Peyer's patch (tissue), 4 donors: ENCODE results near the gene EXOC4. TPM values are rescaled to one million over a fixed set of nuclear protein-coding genes. Genes with fewer than 3 reads are reported as not detected.

Experiments used
- DNase-seq, 3 donors: peaks; one replicate each; pipeline ENCODE4 v3.0.0-alpha.2; 2017 to 2019
- H3K27ac ChIP-seq, 4 donors: fragments of 200-600 bp; sonication (generic); one replicate each; pipeline ENCODE4 v1.5.1; 2016 to 2019
- H3K27me3 ChIP-seq, 2 donors: fragments of 200-600 bp; sonication (generic); one replicate each; pipeline ENCODE4 v1.5.1; 2019
- H3K36me3 ChIP-seq, 3 donors: fragments of 200-600 bp; sonication (generic); one replicate each; pipeline ENCODE4 v1.5.1; 2016 to 2019
- H3K4me1 ChIP-seq, 4 donors: fragments of 200-600 bp; sonication (generic); one replicate each; pipeline ENCODE4 v1.5.1; 2016 to 2019
- H3K4me3 ChIP-seq, 4 donors: fragments of 200-600 bp; sonication (generic); 1 replicate in 3 of 4; 2 replicates in 1 of 4; pipeline ENCODE4 v1.5.1; 2016 to 2019; ENCODE audit warnings: mild to moderate bottlenecking in 1 of 4
- H3K9me3 ChIP-seq, 4 donors: fragments of 200-600 bp; sonication (generic); one replicate each; pipeline ENCODE4 v1.5.1; 2016 to 2019; ENCODE audit warnings: mild to moderate bottlenecking in 1 of 4
- POLR2A ChIP-seq, 2 donors: fragments of 450-650 bp; IDR thresholded peaks; one replicate each; pipeline ENCODE4 v1.5.1; 2017; ENCODE audit warnings: antibody characterized with exemption in 2 of 2, mild to moderate bottlenecking in 2 of 2, moderate library complexity in 2 of 2
- total RNA-seq, 4 donors: library from RNA; depleted of rRNA; stranded (reverse); fragments of >200 nt; gene quantifications; one replicate each; pipeline ENCODE4 v1.1.0, GENCODE V29; 2016
- TF ChIP-seq, protein P1 (sequence below), 6 experiments: fragments of 450-650 bp in 4 of 6; fragments of 200-600 bp in 2 of 6; sonication (generic) in 1 of 6; IDR thresholded peaks; one replicate each; pipeline ENCODE4 v1.5.1; 2017 to 2019; ENCODE audit warnings: antibody characterized with exemption in 6 of 6, mild to moderate bottlenecking in 3 of 6, moderate library complexity in 1 of 6

Gene EXOC4
- total RNA-seq, 4 donors from 2014 or later = 128 to 502 (median 141) TPM

DNA sequence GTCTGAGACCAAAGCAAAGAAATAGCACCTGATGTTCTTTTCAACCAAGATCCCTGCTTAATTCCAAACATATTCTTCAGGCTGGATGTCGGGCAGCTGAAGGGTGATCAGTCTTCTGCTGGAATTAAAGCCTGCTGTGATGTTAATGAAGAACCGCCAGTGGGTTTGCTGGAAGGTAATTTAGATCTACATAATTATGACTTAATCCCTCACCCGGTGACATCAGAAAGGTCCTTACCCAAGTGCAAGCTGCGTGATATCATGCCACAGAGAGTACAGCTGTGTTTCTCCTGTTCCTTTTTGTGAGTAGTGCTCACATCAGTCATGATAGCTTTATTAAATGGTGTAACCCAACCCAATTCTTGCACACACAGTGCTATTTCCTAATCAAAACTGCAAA lies 845.2 kb downstream of the EXOC4 start:
- Histone ChIP-seq H3K27ac (no peak overlapping the region), H3K36me3 (no peaks in the 10 kb centered on the region), H3K4me1 (no peaks in the 10 kb centered on the region), H3K9me3 (no peaks in the 10 kb centered on the region), H3K4me3 (no peak overlapping the region), H3K27me3 (no peaks in the 10 kb centered on the region)
- DNase-seq = no peak
- TF ChIP-seq, protein P1, sequence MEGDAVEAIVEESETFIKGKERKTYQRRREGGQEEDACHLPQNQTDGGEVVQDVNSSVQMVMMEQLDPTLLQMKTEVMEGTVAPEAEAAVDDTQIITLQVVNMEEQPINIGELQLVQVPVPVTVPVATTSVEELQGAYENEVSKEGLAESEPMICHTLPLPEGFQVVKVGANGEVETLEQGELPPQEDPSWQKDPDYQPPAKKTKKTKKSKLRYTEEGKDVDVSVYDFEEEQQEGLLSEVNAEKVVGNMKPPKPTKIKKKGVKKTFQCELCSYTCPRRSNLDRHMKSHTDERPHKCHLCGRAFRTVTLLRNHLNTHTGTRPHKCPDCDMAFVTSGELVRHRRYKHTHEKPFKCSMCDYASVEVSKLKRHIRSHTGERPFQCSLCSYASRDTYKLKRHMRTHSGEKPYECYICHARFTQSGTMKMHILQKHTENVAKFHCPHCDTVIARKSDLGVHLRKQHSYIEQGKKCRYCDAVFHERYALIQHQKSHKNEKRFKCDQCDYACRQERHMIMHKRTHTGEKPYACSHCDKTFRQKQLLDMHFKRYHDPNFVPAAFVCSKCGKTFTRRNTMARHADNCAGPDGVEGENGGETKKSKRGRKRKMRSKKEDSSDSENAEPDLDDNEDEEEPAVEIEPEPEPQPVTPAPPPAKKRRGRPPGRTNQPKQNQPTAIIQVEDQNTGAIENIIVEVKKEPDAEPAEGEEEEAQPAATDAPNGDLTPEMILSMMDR (IDR thresholded peaks at IDR 0.05) = no peak
- TF ChIP-seq POLR2A (IDR thresholded peaks at IDR 0.05) = no peak

DNA sequence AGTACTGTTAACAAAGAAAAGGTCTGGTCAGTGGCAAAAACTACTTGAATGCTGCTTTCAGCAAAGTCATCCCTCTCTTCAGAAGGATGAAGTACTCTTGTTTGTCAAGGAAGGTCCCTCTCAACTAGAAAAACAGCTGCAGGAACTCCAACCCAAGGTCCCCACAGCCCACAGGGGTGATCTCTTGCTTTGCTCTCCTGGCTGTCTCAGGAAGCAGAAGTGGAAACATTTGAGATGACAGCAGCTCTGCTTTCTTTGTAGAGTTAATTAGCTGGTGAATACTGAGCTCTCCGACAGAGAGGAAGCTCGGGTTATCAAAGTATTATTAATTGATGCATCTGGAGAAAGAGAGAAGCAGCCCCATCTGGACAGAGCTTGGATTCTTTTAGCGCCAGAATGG lies 848.8 kb downstream of the EXOC4 start:
- no peak for DNase-seq
- TF ChIP-seq, protein P1 (IDR thresholded peaks at IDR 0.05) = no peak
- no peak for TF ChIP-seq POLR2A (IDR thresholded peaks at IDR 0.05)
- no peaks in the 10 kb centered on the region for H3K4me1 ChIP-seq

DNA sequence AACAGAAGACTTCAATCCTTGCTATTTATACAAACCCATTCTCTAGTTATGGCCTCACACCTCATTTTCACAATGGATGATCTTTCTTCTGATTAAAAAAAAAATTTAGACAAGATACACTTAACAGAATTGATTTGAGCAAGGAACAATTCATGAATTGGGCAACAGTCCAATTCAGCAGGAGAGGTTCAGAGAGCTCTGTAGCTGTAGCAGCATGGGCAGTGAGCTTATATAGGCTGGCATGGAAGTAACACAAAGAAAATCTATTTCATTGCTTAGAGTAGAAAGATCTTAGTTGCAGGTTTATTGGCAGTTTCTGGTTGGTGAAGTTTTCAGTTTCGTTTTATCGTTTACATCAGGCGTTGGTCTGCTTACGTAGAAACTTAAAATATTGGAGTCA lies 851.3 kb downstream of the EXOC4 start:
- H3K27ac ChIP-seq = no peak overlapping the region
- H3K4me1 ChIP-seq = no peaks in the 10 kb centered on the region
- H3K9me3 ChIP-seq = no peaks in the 10 kb centered on the region
- H3K36me3 ChIP-seq = no peaks in the 10 kb centered on the region
- TF ChIP-seq POLR2A (IDR thresholded peaks at IDR 0.05) = no peak
- TF ChIP-seq, protein P1 (IDR thresholded peaks at IDR 0.05) = no peak
- H3K27me3 ChIP-seq = no peaks in the 10 kb centered on the region
- H3K4me3 ChIP-seq = no peak overlapping the region
- DNase-seq = no peak

More for the DNA sequence above, 848.8 kb downstream of the EXOC4 start:
- no peaks in the 10 kb centered on the region for H3K27me3 ChIP-seq
- no peaks in the 10 kb centered on the region for H3K9me3 ChIP-seq
- H3K36me3 ChIP-seq = no peaks in the 10 kb centered on the region
- H3K27ac ChIP-seq = no peak overlapping the region
- no peak overlapping the region for H3K4me3 ChIP-seq

DNA sequence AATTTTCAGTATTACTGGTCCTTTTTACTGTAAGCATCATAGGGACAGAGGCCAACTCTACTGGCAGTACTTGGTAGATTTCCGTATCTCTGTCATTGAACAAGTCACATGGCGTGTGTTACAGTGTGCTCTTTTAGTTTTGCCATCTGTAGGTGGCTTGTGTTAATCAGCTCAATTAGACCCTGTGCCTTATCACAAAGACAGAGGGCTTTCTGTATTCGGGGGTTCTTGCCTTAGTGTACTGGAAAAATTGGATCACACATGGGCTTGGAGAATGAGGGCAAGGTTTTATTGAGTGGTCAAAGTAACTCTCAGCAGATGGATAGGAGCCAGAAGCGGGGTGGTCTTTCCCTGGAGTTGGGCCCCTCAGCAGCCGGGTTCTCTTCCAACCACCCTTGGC lies 853.0 kb downstream of the EXOC4 start:
- H3K27me3 ChIP-seq = no peaks in the 10 kb centered on the region
- TF ChIP-seq, protein P1 (IDR thresholded peaks at IDR 0.05) = no peak
- TF ChIP-seq POLR2A (IDR thresholded peaks at IDR 0.05) = no peak
- no peaks in the 10 kb centered on the region for H3K4me1 ChIP-seq
- no peak overlapping the region for H3K27ac ChIP-seq
- no peaks in the 10 kb centered on the region for H3K9me3 ChIP-seq
- H3K36me3 ChIP-seq = no peaks in the 10 kb centered on the region
- no peak for DNase-seq
- H3K4me3 ChIP-seq = no peak overlapping the region

DNA sequence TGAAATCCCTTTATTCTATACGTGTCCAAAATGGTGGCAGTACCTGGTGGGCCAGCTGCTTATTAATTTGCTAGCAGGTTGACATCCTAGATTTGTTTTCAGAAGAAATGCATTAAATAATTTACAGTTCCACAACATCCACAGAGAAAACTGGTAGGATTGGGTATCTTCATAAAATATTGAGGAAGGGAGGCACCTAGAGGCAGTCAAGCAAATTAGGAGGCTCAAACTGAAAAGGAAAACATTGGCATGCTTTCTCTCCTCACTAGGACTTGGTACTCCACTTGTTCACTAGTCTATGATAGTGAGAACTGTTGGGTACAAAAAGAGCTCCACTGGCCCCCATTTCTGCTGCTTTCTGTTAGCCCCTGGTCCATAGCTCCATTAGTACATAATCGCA lies 855.9 kb downstream of the EXOC4 start:
- H3K27ac ChIP-seq = no peak overlapping the region
- no peak overlapping the region for H3K4me3 ChIP-seq
- H3K27me3 ChIP-seq = no peaks in the 10 kb centered on the region
- no peaks in the 10 kb centered on the region for H3K9me3 ChIP-seq
- H3K36me3 ChIP-seq = no peaks in the 10 kb centered on the region
- TF ChIP-seq, protein P1 (IDR thresholded peaks at IDR 0.05) = no peak
- TF ChIP-seq POLR2A (IDR thresholded peaks at IDR 0.05) = no peak
- H3K4me1 ChIP-seq = no peaks in the 10 kb centered on the region
- DNase-seq = no peak

DNA sequence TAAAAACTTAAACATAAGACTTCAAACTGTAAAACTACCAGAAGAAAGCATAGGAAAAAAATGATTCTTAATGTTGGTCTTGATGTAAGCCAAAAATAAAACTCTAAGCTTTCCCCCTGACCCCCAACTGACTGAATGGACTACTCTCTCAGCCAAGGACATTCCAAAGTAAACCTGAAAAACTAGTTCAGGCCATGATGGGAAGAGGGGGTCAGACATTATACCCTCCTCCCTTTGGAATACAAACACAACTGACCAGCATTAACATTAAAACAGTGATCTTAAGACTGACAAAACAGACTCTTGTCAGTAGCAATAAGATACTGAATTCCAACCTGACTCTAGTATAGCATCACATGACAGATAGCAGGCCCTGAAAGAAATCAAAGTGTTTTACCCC lies 860.8 kb downstream of the EXOC4 start:
- H3K9me3 ChIP-seq = no peaks in the 10 kb centered on the region
- no peak for DNase-seq

More for the DNA sequence above, 860.8 kb downstream of the EXOC4 start:
- H3K4me1 ChIP-seq = no peaks in the 10 kb centered on the region
- no peaks in the 10 kb centered on the region for H3K27me3 ChIP-seq
- H3K27ac ChIP-seq = no peak overlapping the region
- no peaks in the 10 kb centered on the region for H3K36me3 ChIP-seq
- H3K4me3 ChIP-seq = no peak overlapping the region
- no peak for TF ChIP-seq POLR2A (IDR thresholded peaks at IDR 0.05)
- TF ChIP-seq, protein P1 (IDR thresholded peaks at IDR 0.05) = no peak
